Upper lobe of left lung (tissue), 6 donors: ENCODE measurements around the gene ZDHHC4. TPM values are rescaled to one million over a fixed set of nuclear protein-coding genes. Genes with fewer than 3 reads are reported as not detected.

Experiments
- ATAC-seq, 2 donors: fragments of 200-7000 bp; cut with Tn5 transposase; one replicate each; pipeline ENCODE4 v1.9.1; 2022; ENCODE audit warnings: mild to moderate bottlenecking in 2 of 2, moderate library complexity in 2 of 2; ENCODE audit not compliant: low FRiP score in 2 of 2
- DNase-seq, 2 donors: peaks; one replicate each; pipeline ENCODE4 v3.0.0-alpha.2; 2019 to 2020
- H3K27ac ChIP-seq, 4 donors: fragments of 200-600 bp; sonication (generic); one replicate each; pipeline ENCODE4 v1.5.1; 2016 to 2019
- H3K27me3 ChIP-seq, 4 donors: fragments of 200-600 bp; sonication (generic); one replicate each; pipeline ENCODE4 v1.5.1; 2017 to 2019
- H3K36me3 ChIP-seq, 4 donors: fragments of 200-600 bp; sonication (generic); one replicate each; pipeline ENCODE4 v1.5.1; 2016 to 2019
- H3K4me1 ChIP-seq, 4 donors: fragments of 200-600 bp; sonication (generic); one replicate each; pipeline ENCODE4 v1.5.1; 2018 to 2019
- H3K4me3 ChIP-seq, 4 donors: fragments of 200-600 bp; sonication (generic); one replicate each; pipeline ENCODE4 v1.5.1; 2017 to 2019; ENCODE audit warnings: mild to moderate bottlenecking in 2 of 4, moderate library complexity in 1 of 4
- H3K9me3 ChIP-seq, 4 donors: fragments of 200-600 bp; sonication (generic); one replicate each; pipeline ENCODE4 v1.5.1; 2018 to 2019
- EP300 ChIP-seq, 4 donors: sonication (generic); formaldehyde crosslinking; IDR thresholded peaks; one replicate each; pipeline ENCODE4 v1.5.1; 2017; ENCODE audit warnings: antibody characterized with exemption in 4 of 4, control low read depth in 2 of 4
- POLR2A ChIP-seq, 4 donors: fragments of 450-650 bp; IDR thresholded peaks; one replicate each; pipeline ENCODE4 v1.5.1; 2016 to 2017; ENCODE audit warnings: antibody characterized with exemption in 4 of 4, mild to moderate bottlenecking in 2 of 4
- POLR2AphosphoS5 ChIP-seq, 2 donors: sonication (generic); formaldehyde crosslinking; IDR thresholded peaks; one replicate each; pipeline ENCODE4 v1.5.1; 2017; ENCODE audit warnings: antibody characterized with exemption in 2 of 2
- WGBS, 2 donors: methylation state at CpG; one replicate each; pipeline ENCODE4 v1.1.5; 2017 to 2018; 5-methylcytosine and 5-hydroxymethylcytosine counted together
- total RNA-seq, 6 donors: library from RNA; depleted of rRNA in 4 of 6; stranded (reverse); fragments of >200 nt in 4 of 6; gene quantifications; one replicate each; pipeline versions ENCODE4 v1.1.0 to v1.2.1, GENCODE V29; 2016 to 2021
- TF ChIP-seq, protein P1 (sequence below), 6 experiments: fragments of 450-650 bp in 4 of 6; fragments of 200-600 bp in 2 of 6; sonication (generic) in 2 of 6; IDR thresholded peaks; one replicate each; pipeline ENCODE4 v1.5.1; 2016 to 2019; ENCODE audit warnings: antibody characterized with exemption in 6 of 6
- donor health status: DM: no; HTN: no; CAD: no; lungs with moderate emphysema.
- donor health status: DM: no; HTN: yes; CAD: no; lungs with severe emphysema.

The ZDHHC4 gene
- 10 to 100 TPM; 24.2 to 57.9 (median 48.4) TPM for total RNA-seq

DNA sequence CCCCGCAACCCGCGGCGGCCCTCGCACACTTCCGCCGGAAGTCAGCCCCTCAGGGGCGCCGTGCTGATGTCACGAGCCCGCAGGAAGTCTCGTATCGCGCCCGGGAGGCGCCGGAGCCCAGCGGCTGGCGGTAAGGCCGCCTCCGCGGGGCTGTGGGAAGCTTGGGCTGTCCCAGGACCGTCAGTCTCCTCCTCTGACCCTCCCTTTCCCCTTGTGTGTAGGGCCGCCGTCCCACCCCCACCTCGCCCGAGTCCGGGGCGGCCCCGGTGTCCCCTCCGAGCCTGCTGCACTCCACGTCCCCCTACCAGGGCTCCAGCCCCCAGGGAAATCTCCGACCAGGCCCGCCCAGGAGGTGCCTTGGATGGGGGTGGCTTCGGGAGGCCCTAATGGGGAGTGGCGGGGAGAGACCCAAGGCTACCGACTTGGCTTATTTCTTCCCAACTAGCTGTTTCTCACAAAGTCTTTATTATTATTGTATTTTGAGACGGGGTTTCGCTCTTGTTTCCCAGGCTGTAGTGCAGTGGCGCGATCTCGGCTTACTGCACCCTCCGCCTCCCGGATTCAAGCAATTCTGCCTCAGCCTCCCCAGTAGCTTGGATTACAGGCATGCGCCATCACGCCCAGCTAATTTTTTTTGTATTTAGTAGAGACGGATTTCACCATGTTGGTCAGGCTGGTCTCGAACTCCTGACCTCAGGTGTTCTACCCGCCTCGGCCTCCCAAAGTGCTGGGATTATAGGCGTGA, at the start of gene ZDHHC4:
Gene ZDHHC4, plus strand, starts transcription at position 86 of the 745 bp plus-strand sequence. CDS start 3,108 bp downstream, outside the sequence.
- Histone ChIP-seq H3K9me3 (no peaks in the 10 kb centered on the region), H3K4me1 (peaks cover 8 to 11% (median 10%) of the 10 kb centered on the region in 4 donors), H3K27ac (peak within 1 kb of the TSS; percentile 82 to 98 (median 92)), H3K4me3 (peak within 1 kb of the TSS; percentile 44 to 81 (median 56)), H3K27me3 (no peaks in the 10 kb centered on the region), H3K36me3 (peaks cover 13 to 23% (median 19%) of the 10 kb centered on the region in 4 donors)
- 15 to 37% methylated on average over 26 to 50 of the region's 51 CpGs for WGBS, 2 donors
- TF ChIP-seq, protein P1, sequence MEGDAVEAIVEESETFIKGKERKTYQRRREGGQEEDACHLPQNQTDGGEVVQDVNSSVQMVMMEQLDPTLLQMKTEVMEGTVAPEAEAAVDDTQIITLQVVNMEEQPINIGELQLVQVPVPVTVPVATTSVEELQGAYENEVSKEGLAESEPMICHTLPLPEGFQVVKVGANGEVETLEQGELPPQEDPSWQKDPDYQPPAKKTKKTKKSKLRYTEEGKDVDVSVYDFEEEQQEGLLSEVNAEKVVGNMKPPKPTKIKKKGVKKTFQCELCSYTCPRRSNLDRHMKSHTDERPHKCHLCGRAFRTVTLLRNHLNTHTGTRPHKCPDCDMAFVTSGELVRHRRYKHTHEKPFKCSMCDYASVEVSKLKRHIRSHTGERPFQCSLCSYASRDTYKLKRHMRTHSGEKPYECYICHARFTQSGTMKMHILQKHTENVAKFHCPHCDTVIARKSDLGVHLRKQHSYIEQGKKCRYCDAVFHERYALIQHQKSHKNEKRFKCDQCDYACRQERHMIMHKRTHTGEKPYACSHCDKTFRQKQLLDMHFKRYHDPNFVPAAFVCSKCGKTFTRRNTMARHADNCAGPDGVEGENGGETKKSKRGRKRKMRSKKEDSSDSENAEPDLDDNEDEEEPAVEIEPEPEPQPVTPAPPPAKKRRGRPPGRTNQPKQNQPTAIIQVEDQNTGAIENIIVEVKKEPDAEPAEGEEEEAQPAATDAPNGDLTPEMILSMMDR (IDR thresholded peaks at IDR 0.05) = no peak
- TF ChIP-seq POLR2AphosphoS5 (IDR thresholded peaks at IDR 0.05) (peak; percentile 93 to 96), POLR2A (IDR thresholded peaks at IDR 0.05) (peak in 3 of 4 donors; percentile 75 to 97 (median 92)), EP300 (IDR thresholded peaks at IDR 0.05) (no peak)
- ATAC-seq (peak; percentile 95 to 98), DNase-seq (peak; percentile 88 to 98)

DNA sequence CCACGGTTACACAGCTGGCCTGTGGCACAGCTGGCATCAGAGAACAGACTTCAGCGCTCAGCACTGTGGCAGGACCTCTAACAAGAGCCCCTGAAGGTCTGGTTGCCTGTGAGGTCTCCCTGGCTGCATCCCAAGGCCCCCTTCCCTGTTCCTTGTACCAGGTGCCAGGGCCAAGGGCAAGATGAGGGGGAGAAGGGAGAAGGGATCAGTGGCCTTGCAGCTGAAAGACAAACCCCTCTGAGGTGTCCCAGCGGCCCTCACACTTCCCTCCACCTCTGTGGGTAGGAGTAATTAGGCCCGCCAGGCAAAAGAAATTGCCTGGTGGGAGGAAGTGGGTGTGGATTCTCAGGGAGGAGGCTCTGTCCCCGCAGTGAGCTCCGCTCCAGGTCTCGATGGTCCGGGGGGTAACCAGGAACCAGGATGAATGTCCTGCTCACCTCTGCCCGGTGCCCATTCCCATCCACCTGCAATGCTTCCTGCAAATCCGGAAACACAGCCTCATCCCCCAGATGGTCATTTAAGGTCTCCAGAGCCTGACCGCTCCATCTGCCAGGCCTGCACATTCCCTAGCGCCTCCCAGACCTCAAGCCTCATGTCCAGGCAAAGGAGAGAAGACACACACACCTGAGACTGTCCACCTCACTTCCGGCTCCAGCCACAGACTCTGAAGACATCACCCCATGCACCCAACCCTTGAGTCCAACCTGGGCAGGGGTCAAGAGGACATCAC, 48.7 kb upstream of the ZDHHC4 start:
- Histone ChIP-seq H3K36me3 (no peaks in the 10 kb centered on the region), H3K9me3 (no peaks in the 10 kb centered on the region), H3K4me3 (no peak overlapping the region), H3K4me1 (peaks cover 12 to 21% (median 15%) of the 10 kb centered on the region in 4 donors), H3K27me3 (peaks cover 0 to 33% (median 15%) of the 10 kb centered on the region in 4 donors), H3K27ac (no peak overlapping the region)
- no peak for DNase-seq
- ATAC-seq = no peak
- 69 to 72% methylated on average over 13 of the region's 13 CpGs for WGBS, 2 donors
- no peak for TF ChIP-seq POLR2A (IDR thresholded peaks at IDR 0.05)
- TF ChIP-seq, protein P1 (IDR thresholded peaks at IDR 0.05) = no peak
- no peak for TF ChIP-seq EP300 (IDR thresholded peaks at IDR 0.05)
- no peak for TF ChIP-seq POLR2AphosphoS5 (IDR thresholded peaks at IDR 0.05)

DNA sequence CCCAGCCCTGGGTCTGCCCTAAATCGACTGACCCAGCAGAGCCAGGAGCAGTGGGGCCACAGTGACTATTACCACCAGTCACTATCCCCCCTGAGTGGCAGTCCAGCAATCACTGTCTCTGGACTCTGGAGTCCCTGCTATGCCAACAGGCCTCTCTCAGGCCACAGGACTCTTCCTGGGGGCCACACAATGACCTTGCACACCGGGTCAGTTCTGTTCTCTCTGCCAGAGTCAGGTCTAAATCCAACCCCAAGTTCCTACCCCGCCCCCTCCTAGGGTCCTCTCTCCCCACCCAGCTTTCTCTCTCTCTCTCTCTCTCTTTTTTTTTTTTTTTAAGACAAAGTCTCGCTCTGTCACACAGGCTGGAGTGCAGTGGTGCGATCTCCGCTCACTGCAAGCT, 47.6 kb upstream of the ZDHHC4 start:
- H3K27ac ChIP-seq = no peak overlapping the region
- no peaks in the 10 kb centered on the region for H3K9me3 ChIP-seq
- TF ChIP-seq POLR2AphosphoS5 (IDR thresholded peaks at IDR 0.05) = no peak
- no peak for TF ChIP-seq EP300 (IDR thresholded peaks at IDR 0.05)
- TF ChIP-seq, protein P1 (IDR thresholded peaks at IDR 0.05) = no peak
- TF ChIP-seq POLR2A (IDR thresholded peaks at IDR 0.05) = no peak
- H3K4me3 ChIP-seq = no peak overlapping the region
- no peak for ATAC-seq
- WGBS, 2 donors = 56 to 62% methylated on average over 5 to 6 of the region's 6 CpGs
- H3K27me3 ChIP-seq = peaks cover 0 to 33% (median 15%) of the 10 kb centered on the region in 4 donors
- DNase-seq = no peak
- peaks cover 12 to 21% (median 15%) of the 10 kb centered on the region in 4 donors for H3K4me1 ChIP-seq
- no peaks in the 10 kb centered on the region for H3K36me3 ChIP-seq

DNA sequence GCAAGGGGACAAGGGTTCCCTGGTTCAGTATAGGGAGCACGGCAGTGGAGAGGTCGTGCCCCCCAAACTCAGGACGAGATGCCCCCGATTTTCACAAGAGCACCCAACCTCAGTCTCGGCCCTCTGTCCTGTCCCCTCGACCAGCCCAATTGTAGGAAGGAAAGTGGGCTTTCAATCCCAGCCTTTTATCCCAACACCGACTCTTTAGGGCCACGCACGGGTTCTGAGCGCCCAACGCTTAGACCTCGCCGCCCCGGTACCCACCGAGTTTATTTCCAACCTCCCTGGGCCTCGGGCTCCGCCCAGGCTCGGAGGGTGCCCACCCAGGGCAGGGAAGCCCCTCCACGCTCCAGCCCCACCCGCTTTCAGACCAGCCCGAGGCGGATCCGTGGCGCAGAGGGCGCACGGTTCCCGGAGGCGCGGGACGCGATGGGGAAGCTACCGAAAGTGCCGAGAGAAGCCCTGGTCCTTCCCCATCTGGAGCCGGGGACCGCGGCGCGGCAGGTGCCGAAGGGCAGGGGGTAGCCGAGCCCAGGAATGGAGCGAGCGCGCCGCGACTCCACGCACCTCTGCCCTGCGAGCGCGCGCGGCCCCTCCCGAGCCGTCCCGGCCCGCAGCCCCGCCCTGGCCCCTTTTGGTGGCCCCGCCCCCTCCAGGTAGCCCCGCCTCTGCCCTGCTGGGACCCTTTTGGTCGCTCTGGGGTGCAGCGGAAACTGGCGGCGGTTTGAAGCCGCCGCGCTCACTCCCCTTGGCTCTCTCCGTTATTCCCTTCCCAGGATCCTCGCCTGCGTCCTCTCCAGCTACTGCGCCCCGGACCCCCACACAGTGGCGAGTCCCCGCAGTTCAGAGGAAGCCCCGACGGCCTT, 46.4 kb upstream of the ZDHHC4 start:
- ATAC-seq = no peak

More for the DNA sequence above, 46.4 kb upstream of the ZDHHC4 start:
- TF ChIP-seq POLR2A (IDR thresholded peaks at IDR 0.05) (no peak), POLR2AphosphoS5 (IDR thresholded peaks at IDR 0.05) (no peak), EP300 (IDR thresholded peaks at IDR 0.05) (no peak)
- TF ChIP-seq, protein P1 (IDR thresholded peaks at IDR 0.05) = no peak
- 3 to 10% methylated on average over 20 of the region's 74 CpGs for WGBS, 2 donors
- DNase-seq = peak in 1 of 2 donors; percentile 89
- Histone ChIP-seq H3K4me3 (peak overlapping the region in 3 of 4 donors; percentile 28 to 39 (median 33)), H3K4me1 (peaks cover 12 to 21% (median 15%) of the 10 kb centered on the region in 4 donors), H3K27me3 (peaks cover 0 to 31% (median 16%) of the 10 kb centered on the region in 4 donors), H3K36me3 (no peaks in the 10 kb centered on the region), H3K9me3 (no peaks in the 10 kb centered on the region), H3K27ac (no peak overlapping the region)
